BLaER1 treated with 17β-estradiol and CSF1 and Interleukin-3, amounts not matched to agents 10 nM and 100 nM (cell line): ENCODE data around the gene PKD1.
"Not testable (repeated sequence)": the region's sequence is repeated elsewhere in the genome, so short reads cannot be mapped to it uniquely, and the experiment has no call there.

ENCODE experiments used
- H3K27ac ChIP-seq, 11 experiments: shearing (Covaris generic); formaldehyde crosslinking; 2 replicates each; pipeline ENCODE4 v1.8.1; 2022
- H3K27me3 ChIP-seq, 11 experiments: shearing (Covaris generic); formaldehyde crosslinking; 2 replicates each; pipeline ENCODE4 v1.8.1; 2022
- H3K36me3 ChIP-seq, 11 experiments: shearing (Covaris generic); formaldehyde crosslinking; 2 replicates each; pipeline ENCODE4 v1.8.1; 2022
- H3K4me1 ChIP-seq, 10 experiments: shearing (Covaris generic); formaldehyde crosslinking; 2 replicates each; pipeline ENCODE4 v1.8.1; 2022
- H3K4me2 ChIP-seq, 11 experiments: shearing (Covaris generic); formaldehyde crosslinking; 2 replicates each; pipeline ENCODE4 v1.8.1; 2022
- H3K4me3 ChIP-seq, 10 experiments: shearing (Covaris generic); formaldehyde crosslinking; 2 replicates each; pipeline ENCODE4 v1.8.1; 2022
- H3K9ac ChIP-seq, 11 experiments: shearing (Covaris generic); formaldehyde crosslinking; 2 replicates each; pipeline ENCODE4 v1.8.1; 2022
- H3K9me3 ChIP-seq, 11 experiments: shearing (Covaris generic); formaldehyde crosslinking; replicated peaks in 1 of 11; 2 replicates each; pipeline ENCODE4 v1.8.1; 2022
- H4K20me1 ChIP-seq, 11 experiments: shearing (Covaris generic); formaldehyde crosslinking; 2 replicates each; pipeline ENCODE4 v1.8.1; 2022
- Cebpa-rat ChIP-seq, 11 experiments: shearing (Covaris generic); IDR thresholded peaks; 2 replicates each; pipeline ENCODE4 v1.8.1; 2022

Gene PKD1

GRCh38 chr16:2107121-2107790 lies 28.4 kb downstream of the PKD1 start:
- Histone ChIP-seq H4K20me1 (peaks cover 0 to 58% (median 10%) of the 10 kb centered on the region in 11 experiments; a peak in 7 of 22 replicates), H3K36me3 (peaks cover 3 to 76% (median 52%) of the 10 kb centered on the region in 11 experiments; a peak in 21 of 22 replicates)
- H3K9me3 ChIP-seq, H3K27me3 ChIP-seq, H3K4me2 ChIP-seq, H3K27ac ChIP-seq, H3K4me1 ChIP-seq, H3K9ac ChIP-seq, H3K4me3 ChIP-seq: not testable (repeated sequence)

DNA sequence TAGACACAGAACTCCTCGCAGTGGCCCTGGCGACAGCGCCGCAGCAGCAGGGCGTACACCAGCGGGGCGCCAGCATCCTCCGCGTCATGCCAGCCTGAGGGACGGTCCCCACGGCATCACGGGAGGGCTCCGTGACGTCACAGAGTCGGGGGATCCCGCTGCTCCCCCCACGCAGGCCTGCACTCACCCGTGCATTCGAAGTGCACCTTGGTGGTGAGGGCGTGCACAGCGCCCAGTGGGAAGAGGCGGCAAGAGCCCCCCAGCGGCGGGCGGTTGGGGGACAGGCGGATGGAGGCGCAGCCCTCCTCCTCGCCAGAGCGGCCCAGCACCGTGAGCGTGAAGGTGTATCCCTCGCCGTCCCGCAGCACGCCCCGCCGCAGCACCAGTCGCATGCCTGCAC lies 29.5 kb downstream of the PKD1 start:
- peaks cover 3 to 75% (median 51%) of the 10 kb centered on the region in 11 experiments; a peak in 21 of 22 replicates for H3K36me3 ChIP-seq
- not testable (repeated sequence) for H3K9me3 ChIP-seq, H3K4me3 ChIP-seq, H3K4me1 ChIP-seq, H3K9ac ChIP-seq, H3K4me2 ChIP-seq, H3K27me3 ChIP-seq, H3K27ac ChIP-seq
- peaks cover 0 to 49% (median 10%) of the 10 kb centered on the region in 11 experiments; a peak in 7 of 22 replicates for H4K20me1 ChIP-seq

DNA sequence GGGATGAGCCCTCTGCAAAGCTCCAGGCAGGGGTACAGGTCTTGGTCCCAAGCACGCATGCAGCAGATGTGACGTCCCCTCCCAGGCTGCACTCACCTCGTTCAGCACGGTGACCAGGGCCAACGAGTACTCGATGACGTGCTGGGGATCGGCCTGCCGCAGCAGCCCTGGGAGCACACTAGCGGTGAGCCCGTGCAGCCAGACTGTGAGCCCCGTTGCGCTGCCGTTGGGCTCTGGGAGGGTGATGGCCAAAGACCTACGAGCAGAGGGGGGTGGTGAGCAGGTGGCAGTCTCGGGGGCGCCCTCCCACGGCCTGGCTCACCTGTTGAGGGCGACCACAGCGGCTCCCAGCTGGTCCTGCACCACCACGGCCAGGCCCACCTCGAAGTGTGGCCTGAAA lies 29.9 kb downstream of the PKD1 start:
- H3K27me3 ChIP-seq, H3K4me2 ChIP-seq, H3K27ac ChIP-seq, H3K9me3 ChIP-seq, H3K4me3 ChIP-seq, H3K9ac ChIP-seq, H3K4me1 ChIP-seq: not testable (repeated sequence)
- peaks cover 3 to 75% (median 48%) of the 10 kb centered on the region in 11 experiments; a peak in 21 of 22 replicates for H3K36me3 ChIP-seq
- peaks cover 0 to 45% (median 10%) of the 10 kb centered on the region in 11 experiments; a peak in 7 of 22 replicates for H4K20me1 ChIP-seq

- H3K4me1 ChIP-seq, H3K9me3 ChIP-seq, H3K27me3 ChIP-seq, H3K27ac ChIP-seq, H3K9ac ChIP-seq, H3K4me3 ChIP-seq, H3K4me2 ChIP-seq: not testable (repeated sequence)
- Histone ChIP-seq H4K20me1 (peaks cover 0 to 40% (median 10%) of the 10 kb centered on the region in 11 experiments; a peak in 7 of 22 replicates), H3K36me3 (peaks cover 3 to 75% (median 47%) of the 10 kb centered on the region in 11 experiments; a peak in 20 of 22 replicates)
These were observed 30.4 kb downstream of the PKD1 start for GRCh38 chr16:2105291-2105690.

DNA sequence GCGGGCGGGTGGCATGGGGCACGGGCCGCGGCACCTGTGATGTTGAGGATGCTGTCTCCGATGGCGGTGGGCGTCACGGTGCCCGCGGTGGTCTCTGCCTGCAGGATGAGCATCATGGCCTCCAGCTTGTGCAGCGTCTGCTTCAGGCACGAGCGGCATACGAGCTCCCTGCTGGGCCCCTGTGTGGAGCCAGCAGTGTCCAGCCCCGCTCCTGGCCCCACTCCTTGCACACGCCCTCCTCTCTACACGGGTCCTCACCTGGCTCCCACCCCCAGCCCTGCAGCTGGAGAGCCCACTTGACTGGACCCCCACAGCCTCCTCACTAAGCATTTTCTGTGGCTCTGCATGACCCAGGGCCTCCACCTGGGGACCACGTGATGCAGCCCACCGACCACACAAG lies 31.2 kb downstream of the PKD1 start:
- not testable (repeated sequence) for H3K4me3 ChIP-seq, H3K27me3 ChIP-seq, H3K9me3 ChIP-seq, H3K4me2 ChIP-seq, H3K4me1 ChIP-seq, H3K9ac ChIP-seq, H3K27ac ChIP-seq
- peaks cover 3 to 75% (median 48%) of the 10 kb centered on the region in 11 experiments; a peak in 21 of 22 replicates for H3K36me3 ChIP-seq
- H4K20me1 ChIP-seq = peaks cover 0 to 32% (median 10%) of the 10 kb centered on the region in 11 experiments; a peak in 7 of 22 replicates

GRCh38 chr16:2102471-2102870 lies 33.2 kb downstream of the PKD1 start:
- TF ChIP-seq Cebpa-rat (IDR thresholded peaks at IDR 0.05) = no peak
- H3K9ac ChIP-seq = no peak overlapping the region
- peaks cover 0 to 15% (median 0%) of the 10 kb centered on the region in 11 experiments; a peak in 4 of 22 replicates for H4K20me1 ChIP-seq
- H3K36me3 ChIP-seq = peaks cover 3 to 67% (median 44%) of the 10 kb centered on the region in 11 experiments; a peak in 21 of 22 replicates
- H3K4me1 ChIP-seq = no peaks in the 10 kb centered on the region
- H3K27me3 ChIP-seq = no peaks in the 10 kb centered on the region
- H3K4me2 ChIP-seq = no peak overlapping the region
- no peaks in the 10 kb centered on the region for H3K9me3 ChIP-seq
- H3K4me3 ChIP-seq = no peak overlapping the region
- no peak overlapping the region for H3K27ac ChIP-seq

DNA sequence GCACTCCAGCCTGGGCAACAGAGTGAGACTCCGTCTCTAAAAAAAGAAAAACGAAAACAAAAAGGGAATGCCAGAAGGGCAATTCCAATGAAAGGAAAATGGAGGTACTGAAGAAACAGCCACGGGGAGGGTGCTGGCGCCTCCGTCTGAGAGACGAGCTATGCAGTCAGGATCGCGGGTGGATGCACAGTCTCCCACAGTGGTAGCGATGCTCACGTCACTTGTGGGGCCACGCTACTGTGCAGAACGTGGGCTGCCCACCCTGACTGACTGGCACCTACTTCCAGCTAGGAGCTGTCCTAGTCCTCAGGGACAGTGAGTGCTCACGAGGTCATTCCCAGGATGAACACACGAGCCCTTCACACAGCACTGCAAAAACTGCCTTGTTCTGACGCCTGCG lies 34.1 kb downstream of the PKD1 start:
- H3K9ac ChIP-seq, H3K4me2 ChIP-seq, H3K4me3 ChIP-seq, H3K4me1 ChIP-seq, H3K9me3 ChIP-seq, H3K27me3 ChIP-seq, H3K27ac ChIP-seq: not testable (repeated sequence)
- H3K36me3 ChIP-seq = peaks cover 9 to 71% (median 53%) of the 10 kb centered on the region in 11 experiments; a peak in 21 of 22 replicates
- peaks cover 0 to 18% (median 0%) of the 10 kb centered on the region in 11 experiments; a peak in 4 of 22 replicates for H4K20me1 ChIP-seq

DNA sequence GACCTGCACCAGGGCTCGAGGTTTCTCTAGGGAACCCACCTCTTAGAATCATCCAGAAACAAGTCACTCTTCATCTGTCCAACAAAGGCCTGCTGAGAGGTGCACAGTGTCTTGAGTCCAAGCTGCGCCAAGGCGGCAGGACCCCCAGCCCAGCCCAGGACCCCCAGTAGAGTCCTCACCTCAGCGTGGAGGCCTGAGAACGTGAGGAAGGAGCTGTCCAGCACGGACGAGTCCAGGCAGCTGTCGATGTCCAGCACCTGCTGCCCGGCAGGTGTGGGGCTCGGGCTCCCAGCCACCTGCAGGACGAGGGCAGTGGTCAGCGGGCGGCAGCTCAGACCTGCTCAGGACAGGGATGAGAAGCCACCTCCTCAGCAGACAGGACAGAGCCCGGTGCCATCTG lies 38.0 kb downstream of the PKD1 start:
- H3K27me3 ChIP-seq, H3K4me2 ChIP-seq, H3K27ac ChIP-seq, H3K9ac ChIP-seq, H3K9me3 ChIP-seq, H3K4me1 ChIP-seq, H3K4me3 ChIP-seq: not testable (repeated sequence)
- H3K36me3 ChIP-seq = peaks cover 41 to 88% (median 80%) of the 10 kb centered on the region in 11 experiments
- H4K20me1 ChIP-seq = peaks cover 0 to 54% (median 6%) of the 10 kb centered on the region in 11 experiments; a peak in 9 of 22 replicates

GRCh38 chr16:2096853-2097595 lies 38.7 kb downstream of the PKD1 start:
- Histone ChIP-seq H3K27me3 (no peaks in the 10 kb centered on the region; a peak in 1 of 22 replicates), H3K4me2 (no peak overlapping the region), H3K27ac (no peak overlapping the region; a peak in 1 of 22 replicates), H3K4me1 (no peaks in the 10 kb centered on the region), H4K20me1 (peaks cover 0 to 55% (median 8%) of the 10 kb centered on the region in 11 experiments; a peak in 9 of 22 replicates), H3K9me3 (no peaks in the 10 kb centered on the region), H3K9ac (no peak overlapping the region; a peak in 1 of 22 replicates), H3K36me3 (peaks cover 44 to 90% (median 83%) of the 10 kb centered on the region in 11 experiments), H3K4me3 (no peak overlapping the region)
- TF ChIP-seq Cebpa-rat (IDR thresholded peaks at IDR 0.05) = no peak
